ENCODE data around the gene NRG4. TPM values are rescaled to one million over a fixed set of nuclear protein-coding genes. Genes with fewer than 3 reads are reported as not detected.

Gene NRG4
- total RNA-seq, 1 donor from 2014 or later = 1.2 TPM

Small RNA genes lying within 50 kb of the gene (small RNA-seq; reads per million reads assigned to genes)
- gene RN7SL510P (ENCODE audit: low replicate concordance) = not detected

Other genes with a start within 250 kb of the NRG4 start
- gene UBE2Q2, start 169.0 kb downstream of the NRG4 start, total RNA-seq = 50.6 TPM
- gene FBXO22, start 108.5 kb downstream of the NRG4 start, total RNA-seq = 14.3 TPM
- gene TMEM266, start 47.6 kb upstream of the NRG4 start, total RNA-seq = 3.2 TPM